Stimulated activated CD8-positive, alpha-beta memory T cell treated with anti-CD3 and anti-CD28 coated beads, Interleukin-2, amount 100 ng/mL, for 48 hours (primary cell): Measurements from ENCODE around the gene TGM3.

Source experiments
- DNase-seq, 2 donors: peaks; one replicate each; pipeline ENCODE4 v3.0.0-alpha.2; 2020; ENCODE audit warnings: low read depth in 2 of 2

Gene TGM3

GRCh38 chr20:2307136-2307535, 11.3 kb downstream of the TGM3 start:
- DNase-seq: no peak

- no peak for DNase-seq
These were observed 15.5 kb downstream of the TGM3 start for GRCh38 chr20:2311329-2311728.

GRCh38 chr20:2312876-2313275, 17.1 kb downstream of the TGM3 start:
- DNase-seq: no peak

GRCh38 chr20:2313316-2313715, 17.5 kb downstream of the TGM3 start:
- no peak for DNase-seq

- no peak for DNase-seq
These were observed 19.1 kb downstream of the TGM3 start for GRCh38 chr20:2314759-2315439.

GRCh38 chr20:2315440-2315778, 19.6 kb downstream of the TGM3 start:
- no peak for DNase-seq

GRCh38 chr20:2316847-2317495, 21.2 kb downstream of the TGM3 start:
- DNase-seq: no peak

GRCh38 chr20:2320813-2321658, 25.2 kb downstream of the TGM3 start:
- DNase-seq: no peak

- DNase-seq: no peak
These were observed 27.2 kb downstream of the TGM3 start for GRCh38 chr20:2323051-2323450.

GRCh38 chr20:2326046-2326445, 30.2 kb downstream of the TGM3 start:
- DNase-seq: no peak

GRCh38 chr20:2327620-2328555, 32.1 kb downstream of the TGM3 start:
- DNase-seq: no peak

- no peak for DNase-seq
These were observed 33.5 kb downstream of the TGM3 start for GRCh38 chr20:2329286-2329685.

- DNase-seq: no peak
These were observed 34.4 kb downstream of the TGM3 start for GRCh38 chr20:2330090-2330695.

- DNase-seq: no peak
These were observed 35.3 kb downstream of the TGM3 start for GRCh38 chr20:2331106-2331505.

GRCh38 chr20:2331901-2332565, 36.2 kb downstream of the TGM3 start:
- DNase-seq: no peak

- DNase-seq: no peak
These were observed 36.9 kb downstream of the TGM3 start for GRCh38 chr20:2332711-2333110.

- no peak for DNase-seq
These were observed 38.0 kb downstream of the TGM3 start for GRCh38 chr20:2333821-2334220.

GRCh38 chr20:2335096-2335870, 39.5 kb downstream of the TGM3 start:
- DNase-seq: no peak

- no peak for DNase-seq
These were observed 40.7 kb downstream of the TGM3 start for GRCh38 chr20:2336471-2336870.

GRCh38 chr20:2337142-2337541, 41.3 kb downstream of the TGM3 start:
- no peak for DNase-seq
